ENCODE results near the gene CLEC2D.
"Not testable (repeated sequence)": the region's sequence is repeated elsewhere in the genome, so short reads cannot be mapped to it uniquely, and the experiment has no call there.

CLEC2D gene

GRCh38 chr12:9651265-9651729, 18.2 kb upstream of the CLEC2D start:
- DNase-seq (ENCODE audit: insufficient read length, low spot score) (no peak), FAIRE-seq (peak; percentile 86)
- TF ChIP-seq SPI1 (IDR thresholded peaks at IDR 0.05; ENCODE audit: low read depth, low read length): peak; percentile 69
- TF ChIP-seq POLR2AphosphoS5 (IDR thresholded peaks at IDR 0.05; ENCODE audit: low read depth, low read length): no peak

DNA sequence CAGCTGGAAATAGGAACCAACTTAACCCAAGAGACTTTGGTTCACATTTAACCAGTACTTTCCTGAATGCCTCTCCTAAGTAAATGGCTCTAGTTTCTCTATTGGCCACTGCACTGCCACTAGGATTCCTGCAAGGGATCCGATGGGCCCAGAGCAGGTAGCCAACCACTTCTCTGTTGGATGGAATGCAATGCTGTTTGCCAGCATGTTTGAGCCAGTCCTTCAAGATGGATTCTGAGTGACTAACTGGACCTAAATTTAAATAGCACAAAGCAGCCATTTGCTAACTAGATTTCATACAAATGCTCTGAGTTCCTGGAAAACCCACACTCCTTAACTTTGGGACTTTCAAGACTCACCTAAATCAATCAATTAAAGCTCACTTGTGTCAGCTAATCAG, 9.5 kb upstream of the CLEC2D start:
- TF ChIP-seq POU2F2 (IDR thresholded peaks at IDR 0.05; ENCODE audit: low read depth, low read length) (no peak), POLR2AphosphoS5 (IDR thresholded peaks at IDR 0.05; ENCODE audit: low read depth, low read length) (no peak), TAF1 (IDR thresholded peaks at IDR 0.05; ENCODE audit: low read depth, low read length) (no peak), SPI1 (IDR thresholded peaks at IDR 0.05; ENCODE audit: low read depth, low read length) (no peak), PAX5 (IDR thresholded peaks at IDR 0.05; ENCODE audit: insufficient read depth, low read length, severe bottlenecking) (no peak), POLR2A (IDR thresholded peaks at IDR 0.05; ENCODE audit: low read depth, low read length) (no peak)
- no peak for DNase-seq (ENCODE audit: insufficient read length, low spot score)
- FAIRE-seq: no peak

- FAIRE-seq (no peak), DNase-seq (ENCODE audit: insufficient read length, low spot score) (no peak)
- TF ChIP-seq SPI1 (IDR thresholded peaks at IDR 0.05; ENCODE audit: low read depth, low read length): no peak
- TF ChIP-seq POLR2A (IDR thresholded peaks at IDR 0.05; ENCODE audit: low read depth, low read length): no peak
- no peak for TF ChIP-seq PAX5 (IDR thresholded peaks at IDR 0.05; ENCODE audit: insufficient read depth, low read length, severe bottlenecking)
- no peak for TF ChIP-seq POLR2AphosphoS5 (IDR thresholded peaks at IDR 0.05; ENCODE audit: low read depth, low read length)
- no peak for TF ChIP-seq TAF1 (IDR thresholded peaks at IDR 0.05; ENCODE audit: low read depth, low read length)
- TF ChIP-seq POU2F2 (IDR thresholded peaks at IDR 0.05; ENCODE audit: low read depth, low read length): no peak
These were observed 7.8 kb upstream of the CLEC2D start for GRCh38 chr12:9661720-9662119.

DNA sequence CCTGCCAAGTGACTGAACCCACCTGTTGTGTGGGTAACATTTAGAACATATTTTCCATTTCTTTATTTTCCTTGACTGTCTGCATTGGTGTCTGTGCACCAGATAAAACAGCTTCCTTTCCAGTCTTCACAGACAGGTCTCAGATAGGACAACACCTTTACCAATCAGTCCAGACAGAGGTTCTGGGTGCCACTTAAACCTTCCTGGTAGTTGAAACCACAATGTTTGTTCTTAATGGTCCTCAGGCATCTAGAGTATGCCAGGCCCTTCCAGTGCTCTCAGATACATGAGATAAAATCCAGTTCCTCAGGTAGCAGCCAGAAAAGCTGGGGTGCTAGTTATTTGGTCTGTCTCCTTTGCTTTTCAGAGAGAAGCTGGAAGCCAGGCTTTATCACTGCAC, 7.0 kb upstream of the CLEC2D start:
- FAIRE-seq: no peak
- DNase-seq (ENCODE audit: insufficient read length, low spot score): no peak
- no peak for TF ChIP-seq PAX5 (IDR thresholded peaks at IDR 0.05; ENCODE audit: insufficient read depth, low read length, severe bottlenecking)
- no peak for TF ChIP-seq POLR2A (IDR thresholded peaks at IDR 0.05; ENCODE audit: low read depth, low read length)
- no peak for TF ChIP-seq SPI1 (IDR thresholded peaks at IDR 0.05; ENCODE audit: low read depth, low read length)
- no peak for TF ChIP-seq POU2F2 (IDR thresholded peaks at IDR 0.05; ENCODE audit: low read depth, low read length)
- no peak for TF ChIP-seq POLR2AphosphoS5 (IDR thresholded peaks at IDR 0.05; ENCODE audit: low read depth, low read length)
- TF ChIP-seq TAF1 (IDR thresholded peaks at IDR 0.05; ENCODE audit: low read depth, low read length): no peak

DNA sequence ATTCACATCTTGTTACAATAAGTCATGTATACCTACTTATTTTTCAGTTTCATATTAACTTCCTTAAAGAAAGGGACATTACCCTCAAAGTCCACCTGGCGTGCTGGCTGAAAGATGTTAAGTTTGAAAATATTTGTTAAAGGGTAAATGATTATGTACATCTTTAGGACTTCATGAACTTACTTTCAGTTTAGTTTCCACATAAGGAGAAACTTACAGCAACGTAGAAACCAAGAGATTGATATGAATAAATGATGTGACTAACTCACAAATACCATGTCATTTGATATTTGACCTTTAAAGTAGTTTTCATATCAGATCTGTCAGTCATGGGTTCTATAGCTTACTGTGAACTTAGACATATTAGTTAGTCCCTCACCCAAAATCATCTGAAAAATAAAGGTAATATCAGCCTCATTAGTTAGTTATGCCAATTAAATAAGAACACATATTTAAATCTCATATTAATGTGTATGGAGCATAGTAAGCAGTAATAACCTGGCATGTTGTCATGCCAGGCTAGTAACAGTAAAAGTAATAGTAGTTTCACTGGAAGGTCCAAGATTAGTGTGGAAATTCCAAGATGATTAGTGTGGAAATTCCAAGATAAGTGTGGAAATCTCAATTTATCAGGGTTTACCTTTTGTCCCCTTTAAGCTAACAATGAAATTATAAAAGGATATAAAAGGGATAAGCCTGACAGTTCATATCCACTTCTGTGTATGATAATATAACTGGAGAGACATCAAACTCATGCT, 1.9 kb upstream of the CLEC2D start:
- peak; percentile 66 for FAIRE-seq
- TF ChIP-seq TAF1 (IDR thresholded peaks at IDR 0.05; ENCODE audit: low read depth, low read length) (no peak), PAX5 (IDR thresholded peaks at IDR 0.05; ENCODE audit: insufficient read depth, low read length, severe bottlenecking) (no peak), POLR2AphosphoS5 (IDR thresholded peaks at IDR 0.05; ENCODE audit: low read depth, low read length) (no peak), POU2F2 (IDR thresholded peaks at IDR 0.05; ENCODE audit: low read depth, low read length) (no peak), POLR2A (IDR thresholded peaks at IDR 0.05; ENCODE audit: low read depth, low read length) (no peak), SPI1 (IDR thresholded peaks at IDR 0.05; ENCODE audit: low read depth, low read length) (no peak)

GRCh38 chr12:9668161-9669018, 1.1 kb upstream of the CLEC2D start:
- FAIRE-seq: peak; percentile 59
- no peak for TF ChIP-seq PAX5 (IDR thresholded peaks at IDR 0.05; ENCODE audit: insufficient read depth, low read length, severe bottlenecking)
- TF ChIP-seq POLR2A (IDR thresholded peaks at IDR 0.05; ENCODE audit: low read depth, low read length): no peak
- no peak for TF ChIP-seq SPI1 (IDR thresholded peaks at IDR 0.05; ENCODE audit: low read depth, low read length)
- no peak for DNase-seq (ENCODE audit: insufficient read length, low spot score)

More for the DNA sequence above, 1.9 kb upstream of the CLEC2D start:
- DNase-seq (ENCODE audit: insufficient read length, low spot score): no peak

DNA sequence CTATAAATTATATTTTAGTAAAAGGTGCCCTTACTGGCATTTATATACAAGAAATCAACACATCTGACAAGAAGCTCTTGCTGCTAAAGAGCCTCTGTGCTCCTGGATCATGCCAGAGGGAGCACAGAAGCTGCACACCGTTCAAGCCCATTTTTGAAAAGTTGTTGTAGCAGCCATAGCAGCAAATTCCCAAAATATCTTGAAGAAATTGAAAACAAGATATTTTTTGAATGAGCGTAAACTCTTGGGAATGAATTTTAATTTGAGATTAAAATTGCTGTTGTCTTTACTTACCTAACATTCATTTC, 540 bp upstream of the CLEC2D start:
- FAIRE-seq: no peak
- DNase-seq (ENCODE audit: insufficient read length, low spot score): no peak
- TF ChIP-seq TAF1 (IDR thresholded peaks at IDR 0.05; ENCODE audit: low read depth, low read length) (no peak), POLR2AphosphoS5 (IDR thresholded peaks at IDR 0.05; ENCODE audit: low read depth, low read length) (no peak), POLR2A (IDR thresholded peaks at IDR 0.05; ENCODE audit: low read depth, low read length) (no peak), SPI1 (IDR thresholded peaks at IDR 0.05; ENCODE audit: low read depth, low read length) (no peak), POU2F2 (IDR thresholded peaks at IDR 0.05; ENCODE audit: low read depth, low read length) (no peak)

DNA sequence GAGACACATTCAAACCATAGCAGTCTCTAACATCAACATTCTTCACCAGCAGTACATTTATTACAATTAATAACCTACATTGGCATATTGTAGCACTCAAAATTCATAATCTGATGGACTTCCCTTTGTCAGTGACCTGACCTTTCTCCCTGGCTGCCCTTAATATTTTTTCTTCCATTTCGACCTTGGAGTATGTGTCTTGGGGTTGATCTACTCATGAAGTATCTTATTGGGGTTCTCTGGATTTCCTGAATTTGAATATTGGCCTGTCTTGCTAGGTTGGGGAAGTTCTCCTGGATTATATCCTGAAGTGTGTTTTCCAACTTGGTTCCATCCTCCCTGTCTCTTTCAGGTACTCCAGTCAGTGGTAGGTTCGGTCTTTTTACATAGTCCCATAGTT, 2.8 kb downstream of the CLEC2D start:
- not testable (repeated sequence) for DNase-seq (ENCODE audit: insufficient read length, low spot score); FAIRE-seq

DNA sequence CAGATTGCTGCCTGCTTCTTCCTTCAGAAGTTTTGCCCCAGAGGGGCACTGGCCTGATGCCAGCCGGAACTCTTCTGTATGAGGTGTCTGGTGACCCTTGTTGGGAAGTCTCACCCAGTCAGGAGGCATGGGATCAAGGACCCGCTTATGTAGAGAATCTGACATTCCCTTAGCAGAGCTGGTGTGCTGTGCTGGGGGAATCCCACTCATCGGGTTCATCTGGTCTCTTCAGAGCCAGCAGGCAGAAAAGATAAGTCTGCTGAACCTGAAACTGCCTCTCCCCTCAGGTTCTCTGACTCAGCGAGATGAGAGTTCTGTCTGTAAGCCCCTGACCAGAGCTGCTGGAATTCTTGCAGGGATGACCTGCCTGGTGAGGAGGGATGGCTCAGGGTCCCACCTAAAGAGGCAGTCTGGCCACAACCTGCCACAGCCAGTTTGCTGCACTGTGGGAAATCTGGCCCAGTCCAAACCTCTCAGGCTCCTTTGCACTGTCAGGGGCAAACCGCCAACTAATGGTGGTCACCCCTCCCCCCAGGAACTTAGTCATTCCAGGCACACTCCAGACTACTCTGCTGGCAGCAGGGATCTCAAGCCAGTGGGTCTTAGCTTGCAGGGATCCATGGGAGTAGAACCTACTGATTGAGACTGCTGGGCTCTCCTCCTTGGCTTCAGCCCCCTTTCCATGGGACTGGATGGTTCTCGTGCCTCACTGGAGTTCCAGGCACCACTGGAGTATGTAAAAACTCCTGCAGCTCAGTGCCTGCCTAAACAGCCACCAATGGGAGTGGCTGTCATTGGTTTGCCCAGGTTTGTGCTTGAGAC, 4.1 kb downstream of the CLEC2D start:
- TF ChIP-seq POLR2A (IDR thresholded peaks at IDR 0.05; ENCODE audit: low read depth, low read length): no peak
- no peak for TF ChIP-seq TAF1 (IDR thresholded peaks at IDR 0.05; ENCODE audit: low read depth, low read length)
- TF ChIP-seq SPI1 (IDR thresholded peaks at IDR 0.05; ENCODE audit: low read depth, low read length): no peak
- TF ChIP-seq POLR2AphosphoS5 (IDR thresholded peaks at IDR 0.05; ENCODE audit: low read depth, low read length): no peak
- TF ChIP-seq POU2F2 (IDR thresholded peaks at IDR 0.05; ENCODE audit: low read depth, low read length): no peak
- TF ChIP-seq PAX5 (IDR thresholded peaks at IDR 0.05; ENCODE audit: insufficient read depth, low read length, severe bottlenecking): no peak
- peak; percentile 84 for FAIRE-seq
- DNase-seq (ENCODE audit: insufficient read length, low spot score): no peak

All from GM12891 (cell line).